CD1c-positive myeloid dendritic cell (primary cell): Measurements from ENCODE around the gene PAX3.
"Not testable (repeated sequence)": the region's sequence is repeated elsewhere in the genome, so short reads cannot be mapped to it uniquely, and the experiment has no call there.

Experiments used
- DNase-seq: peaks from one replicate; pipeline ENCODE4 v3.0.0-alpha.2; 2016; ENCODE audit errors: extremely low spot score

PAX3 gene

DNA sequence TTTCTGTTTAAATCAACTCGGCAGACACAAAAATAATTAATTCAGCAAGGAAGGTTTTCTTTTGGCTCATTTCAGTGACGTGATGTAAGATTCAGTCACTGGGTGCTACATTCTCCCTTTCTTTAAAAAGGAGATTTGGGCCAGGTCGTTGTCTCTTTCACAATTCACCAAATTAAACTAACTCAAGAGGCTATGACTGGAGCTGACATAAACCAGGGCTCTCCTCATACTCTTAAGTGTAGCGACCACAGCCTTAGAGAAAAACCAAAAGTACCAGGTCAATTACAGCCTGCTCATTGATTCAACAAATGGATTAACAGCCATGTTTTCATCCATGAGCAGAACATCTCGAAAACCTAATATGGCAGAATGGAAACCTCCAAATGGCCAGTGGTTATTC is 85.7 kb downstream of the PAX3 start:
- DNase-seq = no peak

DNA sequence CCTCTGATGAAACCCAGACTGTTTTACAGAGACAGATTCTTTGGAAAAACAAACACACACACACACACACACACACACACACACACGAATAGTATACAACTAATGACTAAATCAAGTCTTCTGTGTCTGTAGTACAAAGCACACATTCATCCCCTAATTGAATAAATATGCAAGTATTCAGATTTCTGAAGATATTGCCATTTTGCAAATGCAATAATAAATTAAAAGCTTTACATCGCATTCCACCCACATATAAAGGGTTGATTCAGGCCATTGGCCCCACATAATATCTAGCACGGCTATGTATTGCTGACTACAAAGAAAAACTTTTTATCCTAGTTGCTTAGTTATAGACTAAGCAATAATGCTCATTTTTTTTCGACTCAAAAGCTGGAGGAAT is 86.2 kb downstream of the PAX3 start:
- no peak for DNase-seq

DNA sequence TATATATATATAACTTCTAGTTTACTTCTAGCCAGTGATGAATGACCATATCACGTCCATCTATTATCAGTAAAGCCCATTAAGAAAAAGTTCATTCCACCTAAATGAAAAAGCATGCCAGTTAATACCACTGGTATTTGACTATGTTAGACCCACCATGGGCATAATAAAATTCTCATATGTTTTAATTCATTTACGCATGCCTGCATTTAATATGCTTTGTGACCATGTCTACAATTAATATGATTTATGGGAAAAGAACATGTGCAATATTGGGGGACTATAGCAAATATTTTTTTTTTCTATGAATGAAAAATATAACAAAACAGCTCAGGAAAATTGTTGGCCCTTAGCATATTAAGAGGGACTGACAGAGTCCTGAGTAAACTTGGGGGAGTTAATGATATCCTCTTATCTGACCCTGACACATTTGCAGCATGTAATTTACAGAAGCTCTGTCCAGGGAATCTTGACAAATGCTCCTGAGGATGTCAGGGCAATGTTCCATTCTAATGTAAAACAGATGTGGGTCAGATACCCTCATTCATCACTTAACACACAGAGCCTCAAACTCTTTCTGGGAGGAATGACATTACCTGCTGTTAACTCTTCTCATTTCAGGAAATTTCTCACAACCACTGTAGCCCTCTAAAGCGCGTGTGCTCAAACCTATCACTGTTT is 90.6 kb downstream of the PAX3 start:
- DNase-seq = no peak

DNA sequence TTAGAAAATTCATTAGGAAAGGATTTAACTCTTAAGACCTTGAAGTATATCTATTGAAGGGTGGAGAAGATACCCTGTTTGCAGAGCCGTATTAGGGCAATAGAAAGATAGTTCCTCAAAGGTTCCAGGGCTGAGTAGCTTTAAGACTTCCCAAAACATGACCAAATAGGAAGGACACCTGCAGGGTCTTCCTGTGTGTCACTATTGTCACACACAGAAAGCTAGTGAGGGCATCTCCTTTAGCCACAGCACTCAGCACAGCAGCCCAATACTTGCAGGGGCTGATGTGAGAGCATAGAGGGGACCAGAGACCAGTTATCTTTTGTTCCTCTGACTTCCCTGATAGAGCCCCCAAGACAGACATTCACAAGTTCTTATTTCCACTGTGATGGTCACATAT is 93.7 kb downstream of the PAX3 start:
- DNase-seq = no peak

DNA sequence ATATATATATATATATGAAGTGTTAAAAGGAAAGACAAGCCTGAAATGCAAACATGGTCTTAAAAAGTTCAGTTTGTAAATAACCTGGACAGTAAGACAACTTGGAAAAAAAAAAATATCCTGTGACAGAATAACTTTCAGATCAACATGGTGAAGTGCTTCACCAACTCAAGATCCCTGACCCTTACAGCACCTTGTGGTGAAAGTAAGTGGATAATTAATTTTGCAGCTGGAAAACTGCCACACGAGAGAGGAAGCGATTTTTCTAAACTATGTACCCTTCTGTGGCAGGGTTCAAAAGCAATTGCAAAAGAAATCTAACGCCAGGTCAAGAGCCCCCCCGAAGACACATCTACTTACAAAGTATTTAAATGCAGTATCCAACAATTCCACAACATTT is 95.8 kb downstream of the PAX3 start:
- DNase-seq = no peak

DNA sequence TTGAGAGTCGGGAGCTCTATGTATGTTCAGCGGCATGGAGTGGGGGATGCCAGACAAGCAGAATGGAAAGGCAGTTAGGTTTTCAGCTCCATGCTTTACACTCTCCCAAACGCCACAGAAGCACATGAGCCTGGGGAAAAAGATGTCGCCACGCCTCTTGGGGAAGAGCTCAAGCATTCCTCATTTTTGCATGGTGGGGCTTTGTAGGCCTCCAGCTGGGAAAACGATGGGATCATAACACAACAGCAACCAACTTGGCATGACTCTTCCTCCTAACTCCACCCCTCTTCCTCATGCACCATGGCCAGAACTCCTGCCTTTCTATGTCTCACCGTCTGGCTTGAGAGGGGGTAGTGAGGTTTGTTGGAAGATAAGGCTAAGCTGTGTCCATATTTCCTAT is 102.6 kb downstream of the PAX3 start:
- DNase-seq = no peak

DNA sequence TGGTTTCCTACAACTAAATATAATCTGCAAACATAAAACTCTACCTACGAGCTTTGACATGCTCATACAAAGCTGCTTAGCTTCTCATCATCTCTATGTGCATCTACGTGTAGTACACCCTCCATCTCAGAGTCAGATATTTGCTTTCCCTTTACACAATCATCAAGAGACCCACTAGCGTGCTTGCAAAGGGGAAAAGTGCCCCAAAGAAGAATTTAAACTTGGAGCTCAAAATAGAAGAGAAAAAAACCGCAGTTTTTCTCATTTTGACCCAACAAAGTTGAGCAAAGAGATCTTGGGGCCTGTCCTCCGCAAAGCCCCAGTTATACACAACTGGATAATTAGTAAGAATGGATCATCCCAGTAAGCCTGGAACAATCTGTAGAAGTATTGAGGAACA is 104.1 kb downstream of the PAX3 start:
- no peak for DNase-seq

DNA sequence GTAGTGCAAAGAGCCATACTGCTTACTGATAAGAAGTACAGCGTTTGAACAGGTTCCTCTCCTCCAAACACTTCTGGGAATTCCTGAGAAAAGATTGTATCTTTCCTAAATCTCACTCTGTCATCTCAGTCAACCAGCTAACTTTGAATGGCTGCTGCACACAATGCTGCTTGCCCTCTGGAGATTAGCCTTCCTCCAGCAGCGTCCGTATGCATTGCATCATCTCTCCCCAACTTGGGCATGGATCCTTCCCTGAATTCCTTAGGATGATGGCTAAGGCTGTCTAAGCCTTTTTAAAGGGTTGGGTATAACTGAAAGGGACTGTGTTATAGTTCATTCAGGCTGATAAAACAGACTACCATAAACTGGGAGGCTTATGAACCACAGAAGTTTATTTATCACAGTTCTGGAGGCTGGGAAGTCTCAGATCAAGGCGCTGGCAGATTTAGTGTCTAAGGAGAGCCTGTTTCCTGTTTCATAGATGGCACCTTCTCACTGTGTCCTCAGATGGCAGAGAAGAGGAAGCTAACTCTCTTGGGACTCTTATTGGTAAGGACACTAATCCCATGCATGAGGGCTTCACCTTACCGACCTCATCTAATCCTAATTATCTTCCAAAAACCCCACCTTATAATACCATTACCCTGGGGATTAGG is 105.3 kb downstream of the PAX3 start:
- no peak for DNase-seq

DNA sequence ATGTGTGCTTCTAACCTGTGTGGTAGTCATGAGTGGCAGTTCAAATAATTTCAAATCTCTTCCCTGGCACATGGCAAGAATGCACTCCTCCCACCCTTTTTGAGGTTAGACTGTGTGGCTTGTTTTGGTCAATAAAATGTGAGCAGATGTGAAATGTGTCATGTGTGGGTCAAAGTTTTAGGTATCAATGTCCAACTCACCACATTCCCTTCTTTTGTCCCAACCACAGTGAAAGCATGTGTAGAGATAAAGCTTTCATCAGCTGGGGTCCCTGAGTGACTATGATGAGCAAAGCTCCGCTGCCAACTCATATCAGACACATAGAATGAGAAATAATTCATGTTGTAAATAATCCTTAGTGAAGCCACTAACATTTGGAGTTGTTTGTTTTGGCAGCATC is 118.2 kb downstream of the PAX3 start:
- DNase-seq = no peak

DNA sequence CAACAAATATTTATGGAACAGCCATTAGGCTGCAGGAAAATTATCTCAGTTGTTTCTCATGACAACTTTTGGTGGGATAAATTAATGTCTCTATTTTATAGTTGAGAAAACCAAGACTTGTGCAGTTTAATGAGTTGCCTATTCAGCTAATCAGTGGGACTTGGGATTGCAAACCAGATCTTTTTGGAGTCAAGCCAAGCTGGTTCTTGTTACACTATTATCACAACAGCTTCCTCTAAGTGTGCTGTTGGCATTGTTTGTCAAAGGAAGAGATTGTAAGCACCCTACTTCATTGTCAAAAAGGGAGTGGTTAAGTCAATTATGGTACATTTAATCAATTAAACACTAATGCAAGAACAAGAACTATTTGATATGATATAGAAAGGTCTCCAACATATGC is 119.2 kb downstream of the PAX3 start:
- no peak for DNase-seq

DNA sequence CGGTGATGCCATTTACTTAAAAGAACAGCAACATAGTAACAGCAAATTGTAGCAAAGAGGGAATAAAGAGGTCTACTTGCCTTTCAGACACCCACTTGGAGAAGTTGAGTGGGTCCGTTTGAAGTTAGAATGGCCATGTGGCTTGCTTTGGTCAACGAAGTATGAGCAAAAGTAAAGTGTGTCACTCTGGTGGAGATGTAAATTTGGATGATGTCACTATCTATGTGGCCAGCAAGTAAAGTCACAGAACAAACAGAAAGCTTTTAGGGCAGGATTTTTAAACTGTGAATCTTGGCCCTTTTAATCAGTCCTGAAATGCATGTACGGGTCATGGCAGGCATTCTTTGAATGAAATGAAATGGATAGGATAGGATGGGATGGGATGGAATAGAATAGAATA is 120.3 kb downstream of the PAX3 start:
- no peak for DNase-seq

DNA sequence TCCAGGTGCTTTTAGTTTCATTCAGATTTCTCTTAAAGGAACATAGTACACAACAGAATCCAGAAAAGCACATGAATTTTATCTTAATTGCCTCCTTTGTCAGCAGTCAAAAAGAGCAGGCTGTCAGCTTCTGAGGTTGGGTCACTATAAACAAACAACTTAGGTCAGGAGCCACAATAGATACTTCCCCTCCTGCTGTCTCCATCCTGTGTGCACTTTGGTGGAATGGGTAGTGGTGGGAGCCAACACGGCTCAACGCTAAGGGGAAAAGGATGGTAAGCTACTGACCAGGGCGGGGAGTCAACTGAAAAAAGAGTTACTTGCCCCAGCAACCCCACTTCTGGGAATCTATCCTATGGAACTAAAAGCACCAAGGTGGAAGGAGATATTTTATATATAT is 121.9 kb downstream of the PAX3 start:
- no peak for DNase-seq

DNA sequence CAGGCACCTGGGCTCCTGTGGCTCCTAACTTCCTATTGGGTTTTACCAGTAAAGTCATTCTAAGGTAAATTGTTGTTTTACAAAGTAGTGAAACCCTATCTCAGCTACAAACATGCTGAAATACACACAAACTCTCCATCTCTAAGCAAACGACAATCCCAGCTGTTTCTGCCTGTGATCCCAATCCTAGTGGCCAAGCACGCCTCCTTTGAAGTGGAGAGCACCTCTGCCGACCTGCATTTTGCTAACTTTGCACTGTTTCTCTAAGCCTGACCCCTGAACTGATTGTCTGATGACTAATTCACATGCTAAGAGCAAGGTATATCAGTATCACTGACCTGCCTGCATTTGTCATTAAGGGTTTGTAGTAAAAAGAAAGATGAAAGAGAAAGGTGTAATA is 124.3 kb downstream of the PAX3 start:
- no peak for DNase-seq

DNA sequence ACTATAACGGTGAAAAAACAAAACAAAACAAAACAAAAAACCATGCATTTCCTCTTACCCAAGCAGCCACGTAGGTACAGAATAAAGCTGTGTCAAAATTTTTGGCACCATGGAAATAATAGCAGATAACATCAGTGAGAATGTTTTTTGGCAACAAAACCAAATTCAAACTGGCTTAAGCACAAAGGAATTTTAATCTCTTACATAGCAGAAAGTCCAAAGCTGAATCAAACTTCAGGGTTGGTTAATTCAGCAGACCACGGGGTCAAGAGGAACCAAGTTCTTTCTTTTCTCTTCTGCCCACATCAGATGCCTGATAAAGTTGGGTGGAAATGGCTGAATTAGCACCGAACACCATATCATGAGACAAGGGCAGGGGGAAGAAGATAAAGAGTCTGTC is 129.5 kb downstream of the PAX3 start:
- no peak for DNase-seq

DNA sequence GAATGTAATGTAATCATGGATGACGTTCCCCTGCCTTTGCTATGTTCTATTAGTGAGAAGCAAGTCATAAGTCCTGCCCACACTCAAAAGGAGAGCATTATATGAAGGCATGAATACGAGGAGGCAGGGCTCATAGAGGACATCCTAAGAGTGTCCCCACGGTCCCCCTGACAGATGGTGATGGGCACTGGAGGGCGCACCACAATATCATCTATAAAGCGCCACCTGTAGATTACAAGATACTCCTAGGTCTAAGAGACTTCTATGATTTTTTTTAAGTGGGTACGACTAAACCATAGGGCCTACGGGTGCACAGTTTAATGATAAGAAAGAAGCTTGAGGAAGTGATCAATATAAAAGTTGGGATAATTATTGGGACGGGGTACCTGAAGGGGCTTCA is 131.0 kb downstream of the PAX3 start:
- no peak for DNase-seq

DNA sequence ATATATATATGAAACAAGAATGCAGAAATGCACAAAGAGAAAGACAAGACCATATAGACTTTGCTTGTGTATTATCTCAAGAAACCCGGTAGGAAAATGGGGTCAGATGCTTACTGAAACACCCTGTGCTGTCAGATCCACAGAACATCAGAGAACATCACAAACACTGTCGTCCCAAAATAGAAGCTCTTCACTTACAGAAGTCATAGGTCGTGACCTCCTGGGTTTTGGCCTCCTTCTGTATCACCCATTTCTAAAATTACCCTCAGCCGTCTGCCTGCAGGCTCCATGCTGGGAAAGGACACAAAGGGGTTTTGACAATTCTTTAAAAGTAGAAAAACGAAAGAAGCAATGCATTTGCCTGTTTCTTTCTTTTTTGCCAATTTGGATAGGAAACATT is 137.9 kb downstream of the PAX3 start:
- DNase-seq = no peak

DNA sequence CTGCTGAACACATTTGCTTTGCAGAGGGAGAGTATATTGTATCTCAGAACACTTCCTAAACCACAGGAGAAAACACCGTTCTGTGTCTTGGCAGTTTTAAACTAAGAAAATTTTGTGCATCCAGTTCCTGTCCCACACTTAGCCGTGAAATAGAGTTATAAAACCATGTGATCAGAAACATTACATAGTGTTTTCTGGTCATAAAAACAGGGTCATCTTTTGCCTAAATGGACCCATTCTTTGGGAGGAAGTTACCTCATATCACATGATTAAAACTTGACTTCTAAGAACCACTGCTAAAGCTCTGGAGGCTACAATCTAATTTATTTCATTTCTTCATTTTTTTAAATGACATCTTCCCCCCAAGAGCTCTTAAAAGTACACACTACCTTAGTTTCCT is 138.7 kb downstream of the PAX3 start:
- no peak for DNase-seq

DNA sequence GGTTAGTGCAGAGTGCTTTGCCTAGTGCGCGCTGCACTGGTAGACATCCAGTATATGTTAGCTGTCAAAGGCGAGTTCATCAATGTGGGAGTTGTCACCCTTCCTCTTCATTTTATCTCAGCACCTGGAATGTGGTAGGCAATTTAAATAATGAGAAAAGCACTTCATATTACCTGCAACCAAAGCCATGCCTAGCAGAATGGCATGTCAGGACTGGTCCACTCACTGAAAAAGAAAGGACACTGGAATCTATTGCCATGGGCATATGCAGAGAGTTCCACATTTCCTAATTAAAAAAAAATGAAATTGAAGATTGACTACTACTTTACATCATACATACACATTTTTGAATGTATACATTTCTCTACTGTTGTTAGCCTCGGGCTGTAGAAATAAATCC is 139.6 kb downstream of the PAX3 start:
- no peak for DNase-seq

DNA sequence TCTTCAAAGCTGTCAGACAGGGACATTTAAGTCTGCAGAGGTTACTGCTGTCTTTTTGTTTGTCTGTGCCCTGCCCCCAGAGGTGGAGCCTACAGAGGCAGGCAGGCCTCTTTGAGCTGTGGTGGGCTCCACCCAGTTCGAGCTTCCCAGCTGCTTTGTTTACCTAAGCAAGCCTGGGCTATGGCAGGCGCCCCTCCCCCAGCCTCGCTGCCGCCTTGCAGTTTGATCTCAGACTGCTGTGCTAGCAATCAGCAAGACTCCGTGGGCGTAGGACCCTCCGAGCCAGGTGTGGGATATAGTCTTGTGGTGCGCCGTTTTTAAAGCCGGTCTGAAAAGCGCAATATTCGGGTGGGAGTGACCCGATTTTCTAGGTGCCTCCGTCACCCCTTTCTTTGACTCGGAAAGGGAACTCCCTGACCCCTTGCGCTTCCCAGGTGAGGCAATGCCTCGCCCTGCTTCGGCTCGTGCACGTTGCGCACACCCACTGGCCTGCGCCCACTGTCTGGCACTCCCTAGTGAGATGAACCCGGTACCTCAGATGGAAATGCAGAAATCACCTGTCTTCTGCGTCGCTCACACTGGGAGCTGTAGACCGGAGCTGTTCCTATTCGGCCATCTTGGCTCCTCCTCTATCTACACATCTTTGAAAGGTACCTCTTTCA is 143.7 kb downstream of the PAX3 start:
- DNase-seq = not testable (repeated sequence)
